ENCODE data around the gene WDR45B. TPM values are rescaled to one million over a fixed set of nuclear protein-coding genes. Genes with fewer than 3 reads are reported as not detected.
"Not testable (repeated sequence)": the region's sequence is repeated elsewhere in the genome, so short reads cannot be mapped to it uniquely, and the experiment has no call there.

The WDR45B gene
- polyA plus RNA-seq, 3 donors from 2014 or later, result 34.3 to 65.5 (median 48.9) TPM

GRCh38 chr17:82593590-82594087, 54.6 kb downstream of the WDR45B start:
- peak overlapping the region; percentile 75 to 86 (median 81) for H3K4me3 Mint-ChIP-seq
- H3K36me3 Mint-ChIP-seq, result no peaks in the 10 kb centered on the region
- peak; percentile 42 to 62 (median 43) for DNase-seq
- H3K27me3 Mint-ChIP-seq (ENCODE audit: low read depth in 3 of 3), result peaks cover 0 to 11% (median 4%) of the 10 kb centered on the region in 3 donors
- peak overlapping the region; percentile 88 to 97 (median 92) for H3K27ac Mint-ChIP-seq
- H3K4me1 Mint-ChIP-seq, result peaks cover 34 to 43% of the 10 kb centered on the region in 2 donors
- H3K9me3 Mint-ChIP-seq, result no peaks in the 10 kb centered on the region

DNA sequence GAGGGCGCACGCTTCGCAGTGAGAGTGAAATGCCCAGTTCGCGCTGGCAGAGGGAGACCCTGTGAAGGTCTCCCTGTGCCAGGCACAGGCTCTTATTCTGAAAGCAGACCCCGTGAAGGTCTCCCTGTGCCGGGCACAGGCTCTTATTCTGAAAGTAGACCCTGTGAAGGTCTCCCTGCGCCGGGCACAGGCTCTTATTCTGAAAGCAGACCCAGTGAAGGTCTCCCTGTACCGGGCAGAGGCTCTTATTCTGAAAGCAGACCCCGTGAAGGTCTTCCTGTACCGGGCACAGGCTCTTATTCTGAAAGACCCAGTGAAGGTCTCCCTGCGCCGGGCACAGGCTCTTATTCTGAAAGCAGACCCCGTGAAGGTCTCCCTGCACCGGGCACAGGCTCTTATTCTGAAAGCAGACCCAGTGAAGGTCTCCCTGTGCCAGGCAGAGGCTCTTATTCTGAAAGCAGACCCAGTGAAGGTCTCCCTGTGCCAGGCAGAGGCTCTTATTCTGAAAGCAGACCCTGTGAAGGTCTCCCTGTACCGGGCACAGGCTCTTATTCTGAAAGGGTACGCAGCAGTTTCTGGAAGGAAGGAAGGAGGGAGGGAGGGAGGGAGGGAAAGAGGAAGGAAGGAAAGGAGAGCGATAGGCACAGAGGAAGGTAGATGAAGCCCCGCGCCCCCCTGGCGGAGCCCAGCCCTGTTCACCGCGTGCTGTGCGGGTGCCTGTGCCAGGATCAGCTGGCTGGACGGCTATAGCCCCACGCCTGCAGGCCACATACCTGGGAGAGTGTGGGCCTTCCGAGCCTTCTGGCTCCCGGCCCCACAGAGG, 55.3 kb downstream of the WDR45B start:
- peak; percentile 75 to 77 (median 75) for DNase-seq
- H3K4me3 Mint-ChIP-seq, result peak overlapping the region; percentile 75 to 86 (median 81)
- H3K36me3 Mint-ChIP-seq, result peaks cover 0 to 3% (median 0%) of the 10 kb centered on the region in 3 donors
- H3K27ac Mint-ChIP-seq, result peak overlapping the region; percentile 88 to 97 (median 92)
- peaks cover 2 to 11% (median 4%) of the 10 kb centered on the region in 3 donors for H3K27me3 Mint-ChIP-seq (ENCODE audit: low read depth in 3 of 3)
- peaks cover 34 to 43% of the 10 kb centered on the region in 2 donors for H3K4me1 Mint-ChIP-seq
- H3K9me3 Mint-ChIP-seq, result no peaks in the 10 kb centered on the region

GRCh38 chr17:82592289-82592766, 55.9 kb downstream of the WDR45B start:
- Mint-ChIP-seq H3K27ac (peak overlapping the region; percentile 88 to 97 (median 92)), H3K36me3 (peaks cover under 1 to 7% (median under 1%) of the 10 kb centered on the region in 3 donors), H3K4me3 (peak overlapping the region; percentile 75 to 86 (median 81)), H3K9me3 (no peaks in the 10 kb centered on the region), H3K27me3 (ENCODE audit: low read depth in 3 of 3) (peaks cover 3 to 9% (median 4%) of the 10 kb centered on the region in 3 donors), H3K4me1 (peaks cover 34 to 43% of the 10 kb centered on the region in 2 donors)
- peak in 2 of 3 donors; percentile 10 to 13 for DNase-seq

DNA sequence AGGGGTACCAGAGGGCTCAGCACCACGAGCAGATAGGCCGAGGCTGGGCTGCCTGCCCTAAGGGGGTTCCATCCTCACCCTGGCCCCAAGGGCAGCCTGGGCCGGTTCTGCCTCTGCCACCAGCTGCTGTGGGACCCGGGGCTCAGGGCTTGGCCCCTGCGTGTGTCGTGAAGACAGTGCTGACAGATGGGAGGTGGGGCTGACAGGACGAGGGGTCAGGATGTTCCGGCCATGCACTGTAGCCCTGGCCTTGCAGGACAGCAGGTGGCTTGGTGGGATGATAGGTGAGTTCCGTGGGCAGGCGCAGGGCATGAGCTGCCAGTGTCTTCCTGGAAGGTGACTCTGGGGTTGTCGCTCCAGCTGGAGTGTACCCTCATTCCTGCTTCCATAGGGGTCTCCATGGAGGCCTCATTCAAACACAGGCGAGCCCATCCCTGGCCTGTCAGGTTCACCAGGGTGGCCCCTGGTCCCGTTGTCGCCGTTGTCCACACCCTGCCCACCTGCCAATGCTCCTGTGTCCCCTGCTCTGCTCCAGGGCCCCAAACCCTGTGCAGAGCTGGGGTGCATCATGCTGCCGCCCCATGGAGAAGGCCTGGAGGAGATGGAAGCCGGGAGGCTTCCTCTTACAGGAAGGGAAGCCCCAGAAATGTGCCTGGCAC, 57.2 kb downstream of the WDR45B start:
- peaks cover 3 to 9% (median 4%) of the 10 kb centered on the region in 3 donors for H3K27me3 Mint-ChIP-seq (ENCODE audit: low read depth in 3 of 3)
- H3K36me3 Mint-ChIP-seq, result peaks cover 7 to 13% (median 7%) of the 10 kb centered on the region in 3 donors
- H3K27ac Mint-ChIP-seq, result peak overlapping the region; percentile 88 to 97 (median 92)
- H3K4me3 Mint-ChIP-seq, result no peak overlapping the region
- H3K9me3 Mint-ChIP-seq, result no peaks in the 10 kb centered on the region
- H3K4me1 Mint-ChIP-seq, result peaks cover 34 to 44% of the 10 kb centered on the region in 2 donors
- no peak for DNase-seq

GRCh38 chr17:82590216-82590615, 58.0 kb downstream of the WDR45B start:
- H3K27ac Mint-ChIP-seq, result peak overlapping the region in 5 of 6 donors; percentile 76 to 94 (median 88)
- peaks cover 34 to 40% of the 10 kb centered on the region in 2 donors for H3K4me1 Mint-ChIP-seq
- H3K36me3 Mint-ChIP-seq, result peaks cover 7 to 13% (median 7%) of the 10 kb centered on the region in 3 donors
- H3K27me3 Mint-ChIP-seq (ENCODE audit: low read depth in 3 of 3), result peaks cover 2 to 9% (median 3%) of the 10 kb centered on the region in 3 donors
- no peak overlapping the region for H3K4me3 Mint-ChIP-seq
- H3K9me3 Mint-ChIP-seq, result no peaks in the 10 kb centered on the region
- no peak for DNase-seq

DNA sequence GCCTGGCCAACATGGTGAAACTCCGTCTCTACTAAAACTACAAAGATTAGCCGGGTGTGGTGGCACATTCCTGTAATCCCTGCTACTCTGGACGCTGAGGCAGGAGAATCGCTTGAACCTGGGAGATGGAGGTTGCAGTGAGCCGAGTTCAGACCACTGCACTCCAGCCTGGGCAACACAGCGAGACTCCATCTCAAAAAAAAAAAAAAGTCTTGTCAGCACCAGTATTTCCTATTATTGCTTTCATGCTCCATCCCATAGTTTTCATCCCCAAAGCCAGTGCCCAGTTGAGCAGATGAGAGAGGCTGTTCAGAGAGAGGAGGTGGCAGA, 58.4 kb downstream of the WDR45B start:
- peaks cover 7 to 13% (median 7%) of the 10 kb centered on the region in 3 donors for H3K36me3 Mint-ChIP-seq
- H3K4me1 Mint-ChIP-seq, result peaks cover 30 to 37% of the 10 kb centered on the region in 2 donors
- H3K27ac Mint-ChIP-seq, result peak overlapping the region in 4 of 6 donors; percentile 14 to 94 (median 56)
- no peak overlapping the region for H3K4me3 Mint-ChIP-seq
- H3K27me3 Mint-ChIP-seq (ENCODE audit: low read depth in 3 of 3), result peaks cover 2 to 9% (median 3%) of the 10 kb centered on the region in 3 donors
- no peak for DNase-seq
- H3K9me3 Mint-ChIP-seq, result no peaks in the 10 kb centered on the region

- H3K27ac Mint-ChIP-seq, result peak overlapping the region in 3 of 6 donors; percentile 26 to 67 (median 36)
- H3K9me3 Mint-ChIP-seq, result no peaks in the 10 kb centered on the region
- peaks cover 2 to 3% (median 3%) of the 10 kb centered on the region in 3 donors for H3K27me3 Mint-ChIP-seq (ENCODE audit: low read depth in 3 of 3)
- no peak overlapping the region for H3K4me3 Mint-ChIP-seq
- H3K4me1 Mint-ChIP-seq, result peaks cover 17 to 24% of the 10 kb centered on the region in 2 donors
- no peak for DNase-seq
- peaks cover 7 to 13% (median 7%) of the 10 kb centered on the region in 3 donors for H3K36me3 Mint-ChIP-seq
Measured at GRCh38 chr17:82588266-82589175, 59.7 kb downstream of the WDR45B start.

- no peaks in the 10 kb centered on the region for H3K9me3 Mint-ChIP-seq
- peak overlapping the region; percentile 26 to 75 (median 61) for H3K27ac Mint-ChIP-seq
- no peak overlapping the region for H3K4me3 Mint-ChIP-seq
- DNase-seq, result no peak
- peaks cover 10 to 14% of the 10 kb centered on the region in 2 donors for H3K4me1 Mint-ChIP-seq
- peaks cover 7 to 13% (median 7%) of the 10 kb centered on the region in 3 donors for H3K36me3 Mint-ChIP-seq
- peaks cover 0 to 3% (median under 1%) of the 10 kb centered on the region in 3 donors for H3K27me3 Mint-ChIP-seq (ENCODE audit: low read depth in 3 of 3)
Measured at GRCh38 chr17:82587234-82588086, 60.8 kb downstream of the WDR45B start.

DNA sequence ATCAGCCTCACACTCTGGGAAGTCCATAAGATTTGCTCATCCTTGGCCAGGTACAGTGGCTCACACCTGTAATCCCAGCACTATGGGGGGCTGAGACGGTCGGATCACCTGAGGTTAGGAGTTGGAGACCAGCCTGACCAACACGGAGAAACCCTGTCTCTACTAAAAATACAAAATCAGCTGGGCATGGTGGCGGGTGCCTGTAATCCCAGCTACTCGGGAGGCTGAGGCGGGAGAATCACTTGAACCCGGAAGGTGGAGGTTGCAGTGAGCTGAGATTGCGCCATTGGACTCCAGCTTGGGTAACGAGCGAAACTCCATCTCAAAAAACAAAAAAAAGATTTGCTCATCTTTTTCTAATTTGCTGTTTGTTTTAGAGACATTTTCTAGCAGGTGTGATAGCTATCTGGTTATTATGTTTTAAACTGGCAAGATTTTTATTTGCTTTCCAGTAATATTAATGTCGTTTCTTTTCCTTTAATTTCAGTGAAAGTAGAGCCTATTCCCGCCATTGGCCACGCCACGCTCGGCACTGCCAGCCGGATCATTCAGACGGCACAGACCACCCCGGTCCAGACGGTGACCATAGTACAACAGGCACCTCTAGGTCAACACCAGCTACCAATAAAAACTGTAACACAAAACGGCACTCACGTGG, 61.5 kb downstream of the WDR45B start:
- DNase-seq, result no peak
- no peaks in the 10 kb centered on the region for H3K9me3 Mint-ChIP-seq
- H3K4me3 Mint-ChIP-seq, result no peak overlapping the region
- H3K36me3 Mint-ChIP-seq, result peaks cover 7 to 13% (median 7%) of the 10 kb centered on the region in 3 donors
- peaks cover 0 to 3% (median 0%) of the 10 kb centered on the region in 3 donors for H3K27me3 Mint-ChIP-seq (ENCODE audit: low read depth in 3 of 3)
- H3K27ac Mint-ChIP-seq, result peak overlapping the region; percentile 2 to 75 (median 61)
- peaks cover 3 to 6% of the 10 kb centered on the region in 2 donors for H3K4me1 Mint-ChIP-seq

DNA sequence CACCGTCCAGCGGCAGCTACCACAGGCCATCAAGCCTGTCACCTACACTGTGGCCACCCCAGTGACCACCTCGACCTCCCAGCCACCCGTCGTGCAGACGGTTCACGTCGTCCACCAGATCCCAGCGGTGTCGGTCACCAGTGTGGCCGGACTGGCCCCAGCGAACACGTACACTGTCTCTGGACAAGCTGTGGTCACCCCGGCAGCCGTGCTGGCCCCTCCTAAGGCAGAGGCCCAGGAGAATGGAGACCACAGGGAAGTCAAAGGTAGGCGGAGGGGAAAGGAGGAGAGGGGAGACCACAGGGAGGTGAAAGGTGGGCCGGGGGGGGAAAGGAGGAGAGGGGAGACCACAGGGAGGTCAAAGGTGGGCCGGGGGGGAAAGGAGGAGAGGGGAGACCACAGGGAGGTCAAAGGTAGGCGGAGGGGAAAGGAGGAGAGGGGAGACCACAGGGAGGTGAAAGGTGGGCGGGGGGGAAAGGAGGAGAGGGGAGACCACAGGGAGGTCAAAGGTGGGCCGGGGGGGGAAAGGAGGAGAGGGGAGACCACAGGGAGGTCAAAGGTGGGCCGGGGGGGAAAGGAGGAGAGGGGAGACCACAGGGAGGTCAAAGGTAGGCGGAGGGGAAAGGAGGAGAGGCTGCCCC, 62.2 kb downstream of the WDR45B start:
- Mint-ChIP-seq H3K36me3 (peaks cover 7 to 13% (median 7%) of the 10 kb centered on the region in 3 donors), H3K27ac (peak overlapping the region; percentile 55 to 88 (median 78))
- H3K9me3 Mint-ChIP-seq; H3K27me3 Mint-ChIP-seq (ENCODE audit: low read depth in 3 of 3); DNase-seq; H3K4me3 Mint-ChIP-seq; H3K4me1 Mint-ChIP-seq: not testable (repeated sequence)

DNA sequence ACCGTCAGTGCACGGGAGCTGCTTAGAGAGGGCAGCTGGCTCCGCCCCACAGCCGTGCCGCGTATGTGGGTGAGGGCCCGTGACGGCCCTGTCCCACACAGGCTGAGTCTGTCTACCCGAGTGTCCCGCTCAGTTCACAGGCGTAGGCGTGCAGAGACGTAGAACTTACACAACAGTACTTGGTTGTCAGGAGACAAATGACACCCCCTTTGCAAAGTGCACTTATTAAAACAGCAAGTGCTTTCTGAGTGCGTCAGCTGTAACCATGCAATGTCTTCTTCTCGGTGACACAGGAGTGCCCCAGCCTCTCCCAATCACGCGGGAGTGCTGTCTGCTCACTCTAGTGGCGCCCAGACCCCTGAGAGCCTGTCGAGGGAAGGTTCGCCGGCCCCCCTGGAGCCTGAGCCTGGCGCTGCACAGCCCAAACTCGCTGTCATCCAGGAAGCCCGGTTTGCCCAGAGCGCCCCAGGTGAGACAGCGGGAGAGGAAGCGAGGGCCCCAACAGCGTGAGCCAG, 64.5 kb downstream of the WDR45B start:
- H3K4me1 Mint-ChIP-seq, result peaks cover 0 to 4% of the 10 kb centered on the region in 2 donors
- H3K4me3 Mint-ChIP-seq, result no peak overlapping the region
- no peaks in the 10 kb centered on the region for H3K9me3 Mint-ChIP-seq
- peaks cover 0 to 3% (median 0%) of the 10 kb centered on the region in 3 donors for H3K27me3 Mint-ChIP-seq (ENCODE audit: low read depth in 3 of 3)
- peaks cover 7 to 16% (median 7%) of the 10 kb centered on the region in 3 donors for H3K36me3 Mint-ChIP-seq
- H3K27ac Mint-ChIP-seq, result no peak overlapping the region
- no peak for DNase-seq

Measured in immature natural killer cell (primary cell).